Epithelial cell of esophagus (primary cell): ENCODE measurements around the gene DNAH14.

Experiments
- DNase-seq: peaks from one replicate; pipeline ENCODE4 v3.0.0; 2010; ENCODE audit warnings: low read depth
- H3K4me3 ChIP-seq: 2 replicates; pipeline ENCODE4 v1.5.1; 2011; ENCODE audit warnings: mild to moderate bottlenecking, low read length, control low read depth
- TF ChIP-seq, protein P1 (sequence below): IDR thresholded peaks from 2 replicates; pipeline ENCODE4 v1.5.1; 2011; ENCODE audit warnings: low read depth, mild to moderate bottlenecking, low read length, control low read depth, inconsistent platforms; ENCODE audit not compliant: insufficient read depth; ENCODE audit errors: missing control alignments

DNAH14 gene

DNA sequence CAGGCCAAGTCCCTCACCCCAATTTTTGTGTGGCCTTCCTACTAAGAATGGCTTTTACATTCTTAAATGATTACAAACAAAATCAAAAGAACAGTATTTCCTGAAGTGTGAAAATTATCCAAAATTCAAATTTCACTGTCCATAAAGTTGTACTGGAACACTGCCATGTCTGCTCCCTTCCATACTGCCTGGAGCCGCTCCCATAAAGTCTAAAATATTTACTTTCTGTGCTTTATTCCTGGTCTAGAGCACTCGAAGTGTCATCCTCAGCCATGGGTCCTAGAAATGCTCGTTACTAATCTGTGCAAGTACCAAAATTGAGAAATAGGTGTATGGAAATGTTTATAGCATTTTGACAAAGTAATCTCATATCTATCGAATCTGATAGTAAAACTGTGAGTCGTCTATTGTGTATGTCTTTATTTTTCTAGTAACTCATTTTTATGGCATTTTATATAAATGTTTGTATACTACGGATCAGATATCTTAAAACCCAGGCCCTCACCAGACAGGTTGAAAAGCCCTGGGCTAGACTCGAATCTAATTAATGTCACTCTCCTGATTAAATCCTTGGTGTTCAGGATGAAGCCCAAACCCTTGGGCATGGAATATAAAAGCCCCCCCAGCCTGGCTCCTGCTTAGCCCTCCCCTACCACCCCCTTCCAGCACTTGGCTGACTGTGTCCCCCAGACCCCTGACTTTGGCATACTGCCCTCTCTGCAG lies 493.5 kb downstream of the DNAH14 start:
- no peak for DNase-seq
- no peak overlapping the region for H3K4me3 ChIP-seq
- TF ChIP-seq, protein P1, sequence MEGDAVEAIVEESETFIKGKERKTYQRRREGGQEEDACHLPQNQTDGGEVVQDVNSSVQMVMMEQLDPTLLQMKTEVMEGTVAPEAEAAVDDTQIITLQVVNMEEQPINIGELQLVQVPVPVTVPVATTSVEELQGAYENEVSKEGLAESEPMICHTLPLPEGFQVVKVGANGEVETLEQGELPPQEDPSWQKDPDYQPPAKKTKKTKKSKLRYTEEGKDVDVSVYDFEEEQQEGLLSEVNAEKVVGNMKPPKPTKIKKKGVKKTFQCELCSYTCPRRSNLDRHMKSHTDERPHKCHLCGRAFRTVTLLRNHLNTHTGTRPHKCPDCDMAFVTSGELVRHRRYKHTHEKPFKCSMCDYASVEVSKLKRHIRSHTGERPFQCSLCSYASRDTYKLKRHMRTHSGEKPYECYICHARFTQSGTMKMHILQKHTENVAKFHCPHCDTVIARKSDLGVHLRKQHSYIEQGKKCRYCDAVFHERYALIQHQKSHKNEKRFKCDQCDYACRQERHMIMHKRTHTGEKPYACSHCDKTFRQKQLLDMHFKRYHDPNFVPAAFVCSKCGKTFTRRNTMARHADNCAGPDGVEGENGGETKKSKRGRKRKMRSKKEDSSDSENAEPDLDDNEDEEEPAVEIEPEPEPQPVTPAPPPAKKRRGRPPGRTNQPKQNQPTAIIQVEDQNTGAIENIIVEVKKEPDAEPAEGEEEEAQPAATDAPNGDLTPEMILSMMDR, result no peak

DNA sequence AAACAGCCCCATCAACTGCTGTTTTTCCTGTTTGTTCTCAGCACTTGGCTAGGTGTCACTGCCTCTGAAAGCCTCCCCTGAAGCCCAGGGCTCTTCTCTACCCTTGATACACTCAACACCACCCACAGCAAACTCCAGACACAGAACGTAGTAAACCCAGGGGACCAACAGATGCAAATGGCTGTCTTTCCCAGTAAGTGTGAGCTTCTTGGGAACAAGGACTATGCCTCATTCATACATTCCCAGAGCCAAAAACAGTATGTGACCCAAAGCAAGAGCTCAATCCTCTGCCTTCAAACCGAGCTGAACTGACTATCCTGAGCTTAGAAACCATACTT lies 494.0 kb downstream of the DNAH14 start:
- TF ChIP-seq, protein P1, result no peak
- no peak overlapping the region for H3K4me3 ChIP-seq
- DNase-seq, result no peak

DNA sequence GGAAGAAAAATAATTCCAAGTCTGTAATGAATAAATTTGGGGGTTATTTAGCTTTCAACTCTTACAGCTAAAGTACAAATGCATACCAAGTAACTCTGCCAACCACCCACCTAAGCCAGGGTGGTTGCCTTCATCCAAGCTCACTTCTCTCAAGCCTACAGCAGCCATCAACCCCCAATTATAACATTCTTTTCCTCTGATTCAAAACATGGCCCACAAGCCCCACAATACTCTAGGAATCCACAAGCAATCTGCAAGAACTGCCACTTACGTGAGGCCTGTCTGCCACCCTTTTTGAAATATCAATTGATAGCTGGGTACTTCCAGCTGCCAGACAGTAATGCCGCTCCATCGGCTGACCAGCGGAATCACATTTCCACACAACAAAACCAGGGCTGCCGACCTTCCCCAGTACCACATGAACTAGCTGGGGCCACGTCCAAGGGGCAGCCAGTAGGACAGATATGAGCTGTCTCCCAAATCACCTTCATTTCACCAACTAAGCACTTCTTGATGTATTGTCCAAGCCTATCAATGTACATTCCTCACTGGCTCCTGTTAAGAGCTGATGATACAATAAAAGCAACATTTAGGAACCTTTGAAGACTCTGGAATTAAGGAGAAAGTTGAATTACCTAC lies 495.2 kb downstream of the DNAH14 start:
- no peak overlapping the region for H3K4me3 ChIP-seq
- TF ChIP-seq, protein P1, result no peak
- peak; percentile 19 for DNase-seq

DNA sequence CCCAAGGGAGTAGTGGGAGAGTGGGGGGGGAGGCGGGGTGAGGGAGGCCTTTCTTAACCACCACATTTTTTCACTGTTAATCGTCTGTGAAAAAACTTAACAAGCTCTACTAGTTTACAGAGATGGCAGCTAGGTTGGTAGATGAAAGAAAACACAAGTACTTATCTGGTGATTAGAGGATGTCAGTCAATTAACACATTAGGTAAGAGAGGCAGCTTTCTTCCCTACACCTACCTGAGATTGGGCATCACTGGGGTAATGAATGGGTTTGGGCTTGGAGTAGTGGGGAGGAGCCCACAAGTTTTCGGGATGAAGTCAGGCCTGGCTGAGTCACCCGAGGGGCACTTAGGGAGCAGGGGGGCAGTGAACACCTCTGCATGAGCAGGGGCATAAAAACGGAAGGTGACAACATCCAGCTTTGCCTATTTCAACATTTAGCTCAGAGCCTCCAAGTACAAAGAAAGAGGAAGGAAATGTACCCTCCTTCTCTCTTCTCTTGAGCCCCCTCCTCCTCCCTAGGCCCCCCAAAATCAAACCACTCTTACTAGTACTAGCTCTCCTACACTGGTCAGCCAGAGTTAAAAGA lies 495.8 kb downstream of the DNAH14 start:
- TF ChIP-seq, protein P1, result no peak
- peak; percentile 85 for DNase-seq
- H3K4me3 ChIP-seq, result no peak overlapping the region

DNA sequence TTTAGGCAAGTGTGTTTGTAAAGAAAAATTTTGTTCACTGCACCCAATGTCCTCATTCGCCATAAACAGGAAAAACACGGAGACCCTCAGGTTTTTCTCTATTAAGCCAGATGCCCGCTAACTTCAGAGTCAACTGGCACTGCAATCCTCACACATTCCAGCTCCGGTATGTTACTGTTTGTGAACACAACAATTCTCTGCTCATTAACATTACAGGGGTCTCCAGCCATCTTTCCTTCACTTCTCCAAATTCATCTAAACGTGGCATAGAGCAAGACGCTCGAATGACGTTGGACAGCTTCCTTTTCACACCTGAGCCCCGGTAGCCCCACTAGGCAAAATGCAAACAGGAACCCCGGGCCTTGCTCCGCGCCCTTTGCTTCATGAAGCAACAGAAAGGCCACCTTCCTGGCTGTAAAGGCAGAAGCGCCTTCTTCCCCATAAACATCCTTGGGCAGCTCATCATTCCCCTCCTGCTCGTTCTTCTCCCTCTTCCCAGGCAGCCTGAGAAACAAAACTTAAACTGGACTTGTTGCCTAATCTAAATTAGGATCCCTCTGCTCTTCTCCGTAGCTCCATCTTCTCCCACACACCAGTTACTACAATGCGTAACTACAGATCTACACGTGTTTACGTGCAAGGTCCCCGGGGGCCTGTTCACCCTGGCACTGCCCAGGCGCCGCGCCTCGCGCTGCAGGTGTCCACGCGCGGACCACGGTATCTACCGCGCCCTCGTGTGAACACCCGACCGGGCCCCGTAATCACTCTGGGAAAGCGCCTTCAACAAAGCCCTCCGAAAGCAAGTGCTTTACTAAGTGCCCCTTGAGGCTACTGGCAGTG lies 497.1 kb downstream of the DNAH14 start:
- TF ChIP-seq, protein P1, result no peak
- H3K4me3 ChIP-seq, result peak overlapping the region; percentile 82
- DNase-seq, result peak; percentile 45

DNA sequence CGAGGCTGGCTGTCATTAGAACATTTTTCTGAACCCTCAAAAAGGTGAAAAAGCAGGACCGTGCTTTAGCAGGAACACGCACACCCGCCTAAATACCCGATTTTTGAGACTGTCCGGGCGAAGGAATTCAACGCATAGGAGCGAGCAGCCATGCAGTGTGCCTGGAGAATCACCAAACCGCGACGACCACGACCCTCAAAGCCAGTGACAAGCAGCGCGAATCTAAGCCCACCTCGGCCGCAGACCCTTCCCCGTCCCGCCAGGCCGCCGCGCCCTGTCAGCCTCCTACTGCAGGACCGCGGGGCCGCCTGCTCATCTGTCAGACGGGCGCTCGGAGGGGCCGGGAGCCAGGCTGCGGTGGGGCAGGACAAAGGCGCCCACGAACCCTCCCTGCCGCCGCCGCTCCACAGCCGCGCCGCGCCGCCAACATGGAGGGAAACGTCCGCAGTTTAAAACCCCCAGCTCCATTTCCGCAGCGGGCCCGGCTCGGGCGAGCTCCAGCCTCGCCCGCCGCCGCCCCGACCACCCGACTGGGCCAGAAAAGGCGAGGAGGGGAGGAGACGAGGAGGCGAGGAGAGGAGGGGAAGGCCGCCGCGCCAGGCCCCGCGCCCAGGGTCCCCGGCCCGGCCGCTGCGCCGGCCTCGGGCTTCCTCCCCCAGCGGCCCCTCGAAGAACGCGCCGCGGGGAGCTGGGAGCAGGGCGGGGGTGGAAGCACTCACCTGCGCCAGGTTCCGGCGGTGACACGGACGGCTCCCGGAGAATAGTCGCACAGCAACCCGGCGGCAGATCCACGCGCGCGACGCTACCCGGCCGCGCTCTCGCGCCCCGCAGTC lies 498.0 kb downstream of the DNAH14 start, which contains the start of gene LBR:
LBR (minus strand) TSS at position 804 of the 833 bp plus-strand sequence. CDS start 3,963 bp downstream, outside the sequence.
- peak; percentile 43 for DNase-seq
- TF ChIP-seq, protein P1, result no peak
- peak within 1 kb of the TSS; percentile 82 for H3K4me3 ChIP-seq
